HG03097 (cell line): ENCODE results near the gene CD300LF.

Experiments used
- ATAC-seq: cut with Tn5 transposase; IDR thresholded peaks from one replicate; pipeline ENCODE4 v1.9.1; 2021; ENCODE audit not compliant: unreplicated experiment, low FRiP score

Gene CD300LF

DNA sequence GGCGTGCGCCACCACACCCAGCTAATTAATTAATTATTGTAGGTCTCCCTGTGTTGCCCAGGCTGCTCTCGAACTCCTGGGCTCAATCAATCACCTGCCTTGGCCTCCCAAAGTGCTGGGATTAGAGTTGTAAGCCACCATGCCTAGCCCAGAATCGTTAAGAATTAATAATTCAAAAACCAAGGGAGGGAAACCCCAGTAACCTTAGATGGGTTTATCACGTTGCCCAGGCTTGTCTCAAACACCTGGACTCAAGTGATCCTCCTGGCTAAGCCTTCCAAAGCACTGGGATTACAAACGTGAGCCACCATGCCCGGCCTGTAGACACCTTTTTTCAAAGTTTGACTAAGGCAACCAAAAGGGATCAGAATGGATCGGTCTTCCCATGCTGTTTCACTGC, 21.6 kb downstream of the CD300LF start:
- ATAC-seq: no peak

- ATAC-seq: no peak
Observed at GRCh38 chr17:74690409-74690825, 22.3 kb downstream of the CD300LF start.

DNA sequence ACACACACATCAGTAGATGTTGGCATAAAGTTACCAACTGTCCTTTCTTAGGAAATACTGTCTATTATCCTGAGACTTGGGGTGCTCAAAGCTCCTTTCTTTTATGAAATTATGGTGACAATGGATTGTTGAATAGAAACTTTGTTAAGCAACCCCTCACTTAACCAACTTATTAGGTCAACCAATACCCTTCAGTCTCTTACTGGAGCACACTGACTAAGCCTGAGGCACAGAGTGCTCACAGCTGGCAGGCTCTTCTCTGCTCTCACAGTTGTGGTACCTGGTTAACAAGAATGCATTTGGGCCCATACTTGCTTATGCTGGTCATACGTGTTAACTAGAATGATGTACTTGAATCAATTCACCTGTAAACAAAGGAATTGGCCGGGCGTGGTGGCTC, 24.8 kb downstream of the CD300LF start:
- ATAC-seq: no peak

- no peak for ATAC-seq
Observed at GRCh38 chr17:74686761-74687160, 26.0 kb downstream of the CD300LF start.

GRCh38 chr17:74682471-74683190, 30.1 kb downstream of the CD300LF start:
- no peak for ATAC-seq

GRCh38 chr17:74682028-74682427, 30.7 kb downstream of the CD300LF start:
- ATAC-seq: no peak

- no peak for ATAC-seq
Observed at GRCh38 chr17:74680941-74681340, 31.8 kb downstream of the CD300LF start.

- no peak for ATAC-seq
Observed at GRCh38 chr17:74680213-74680612, 32.5 kb downstream of the CD300LF start.

GRCh38 chr17:74679374-74679773, 33.3 kb downstream of the CD300LF start:
- no peak for ATAC-seq

DNA sequence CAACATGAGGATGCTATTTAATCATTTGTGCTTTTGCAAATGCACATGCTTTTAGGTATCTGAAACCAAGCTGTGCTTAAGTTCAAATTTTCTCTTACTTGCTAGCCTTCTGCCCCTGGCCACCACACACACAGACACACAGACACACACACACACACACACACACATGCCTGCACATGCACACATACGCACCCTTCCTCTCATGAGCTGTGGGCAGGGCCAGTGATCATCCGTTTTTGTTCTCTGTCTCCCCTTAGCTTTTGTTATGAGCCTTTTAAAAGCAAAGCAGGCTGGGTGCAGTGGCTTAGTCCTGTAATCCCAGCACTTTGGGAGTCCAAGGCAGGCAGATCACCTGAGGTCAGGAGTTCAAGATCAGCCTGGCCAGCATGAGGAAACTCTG, 34.2 kb downstream of the CD300LF start:
- ATAC-seq: no peak

DNA sequence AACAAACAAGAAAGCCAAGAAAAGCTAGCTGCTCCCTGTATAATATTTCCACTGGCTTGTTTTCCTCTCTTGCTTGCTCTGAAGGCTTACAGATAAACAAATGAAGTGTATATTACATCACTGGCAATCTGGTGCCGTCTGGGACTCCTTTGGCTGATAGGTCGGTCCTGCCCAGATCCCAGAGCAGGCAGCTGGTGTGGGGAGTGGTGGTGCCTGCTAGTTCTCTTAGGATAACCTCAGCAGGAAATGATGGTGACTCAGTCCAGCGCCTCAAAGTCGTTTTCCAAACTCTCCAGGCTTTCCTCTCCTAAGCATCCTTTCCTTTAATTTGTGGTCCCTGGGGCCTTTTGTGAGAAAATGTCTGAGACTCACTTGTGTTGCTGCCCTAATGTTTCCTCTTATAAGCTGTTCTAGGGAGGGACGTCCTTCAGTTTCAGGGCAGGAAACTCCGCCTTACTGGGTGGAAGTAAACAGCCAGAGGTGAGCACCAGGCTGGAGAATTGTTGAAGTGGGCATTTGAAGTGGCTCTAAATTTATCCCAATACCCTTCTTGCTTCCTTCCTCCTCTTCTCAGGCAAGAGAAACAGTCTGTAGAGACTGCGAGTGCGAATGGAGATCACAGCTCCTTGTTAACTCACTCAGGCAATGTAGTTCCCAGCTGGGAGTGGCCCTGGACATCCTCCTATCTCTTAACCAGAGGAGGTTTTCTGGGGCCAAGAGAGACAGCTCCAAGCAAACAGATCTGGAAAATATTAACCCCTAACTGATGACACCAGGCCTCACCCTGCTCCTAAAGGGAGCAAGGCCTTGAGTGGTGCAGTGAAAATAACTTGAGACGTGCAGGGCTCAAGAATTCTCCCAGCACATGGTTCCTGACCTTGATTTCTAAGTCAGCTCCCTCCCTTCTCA, 34.9 kb downstream of the CD300LF start:
- no peak for ATAC-seq

GRCh38 chr17:74671031-74671771, 41.5 kb downstream of the CD300LF start:
- ATAC-seq: no peak

GRCh38 chr17:74670329-74670728, 42.4 kb downstream of the CD300LF start:
- no peak for ATAC-seq

GRCh38 chr17:74663561-74663960, 49.2 kb downstream of the CD300LF start:
- ATAC-seq: no peak

- ATAC-seq: no peak
Observed at GRCh38 chr17:74659889-74660288, 52.8 kb downstream of the CD300LF start.

DNA sequence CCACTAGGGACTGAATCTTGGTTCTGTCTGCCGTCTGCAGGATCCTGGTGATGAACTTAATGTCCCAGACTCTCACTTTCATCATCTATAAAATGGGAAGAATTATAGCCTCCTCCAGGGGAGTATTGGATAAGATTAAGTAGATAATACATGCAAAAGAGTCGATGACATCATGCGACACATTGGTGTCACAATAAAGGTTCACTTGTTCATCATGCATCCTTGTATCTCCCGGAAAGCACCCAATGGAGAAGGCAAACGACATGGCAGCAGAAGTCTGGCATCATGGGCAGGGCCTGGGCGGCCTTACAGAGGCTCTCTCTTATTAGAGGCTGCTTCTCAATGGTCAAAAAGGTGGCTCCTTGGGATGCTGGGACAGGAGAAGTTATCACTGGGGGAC, 54.1 kb downstream of the CD300LF start:
- no peak for ATAC-seq

DNA sequence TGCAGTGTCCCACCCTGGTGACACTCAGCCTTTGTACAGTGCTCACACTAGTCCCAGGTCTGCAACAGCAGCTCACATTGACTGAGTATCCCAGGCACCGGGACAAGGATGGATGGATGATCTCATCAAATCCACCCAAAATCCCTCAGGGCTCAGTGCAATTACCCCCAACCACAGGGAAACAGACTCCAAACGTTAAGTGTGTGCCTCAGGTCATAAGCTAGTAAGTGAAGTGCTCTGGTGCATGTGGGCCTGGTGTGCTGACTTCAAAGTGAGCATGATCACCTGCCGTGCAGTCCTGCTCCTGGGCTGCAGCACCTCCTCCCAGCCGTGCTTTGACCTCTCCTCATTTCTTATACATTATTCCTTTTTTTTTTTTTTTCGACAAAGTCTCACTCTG, 58.0 kb downstream of the CD300LF start:
- no peak for ATAC-seq

GRCh38 chr17:74652020-74652419, 60.7 kb downstream of the CD300LF start:
- ATAC-seq: no peak

DNA sequence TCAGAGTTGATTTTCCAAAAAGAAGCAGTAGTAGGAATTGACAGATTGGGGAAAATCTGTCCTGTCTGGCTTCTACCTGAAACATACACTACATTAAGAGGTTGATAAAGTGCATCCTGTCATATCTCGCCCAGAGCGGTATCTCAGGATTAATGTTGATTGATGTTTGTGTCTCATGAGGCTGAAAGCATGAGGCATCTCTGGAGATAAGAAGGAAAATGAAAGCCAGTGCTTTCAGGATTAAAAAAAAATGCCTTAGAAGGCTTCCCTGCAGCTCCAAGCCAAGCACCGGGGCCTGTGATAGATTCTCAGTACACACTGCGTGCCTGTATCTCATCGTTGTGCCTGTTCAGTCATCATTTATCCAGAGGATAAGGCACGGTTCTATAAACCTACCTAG, 62.8 kb downstream of the CD300LF start:
- ATAC-seq: no peak

DNA sequence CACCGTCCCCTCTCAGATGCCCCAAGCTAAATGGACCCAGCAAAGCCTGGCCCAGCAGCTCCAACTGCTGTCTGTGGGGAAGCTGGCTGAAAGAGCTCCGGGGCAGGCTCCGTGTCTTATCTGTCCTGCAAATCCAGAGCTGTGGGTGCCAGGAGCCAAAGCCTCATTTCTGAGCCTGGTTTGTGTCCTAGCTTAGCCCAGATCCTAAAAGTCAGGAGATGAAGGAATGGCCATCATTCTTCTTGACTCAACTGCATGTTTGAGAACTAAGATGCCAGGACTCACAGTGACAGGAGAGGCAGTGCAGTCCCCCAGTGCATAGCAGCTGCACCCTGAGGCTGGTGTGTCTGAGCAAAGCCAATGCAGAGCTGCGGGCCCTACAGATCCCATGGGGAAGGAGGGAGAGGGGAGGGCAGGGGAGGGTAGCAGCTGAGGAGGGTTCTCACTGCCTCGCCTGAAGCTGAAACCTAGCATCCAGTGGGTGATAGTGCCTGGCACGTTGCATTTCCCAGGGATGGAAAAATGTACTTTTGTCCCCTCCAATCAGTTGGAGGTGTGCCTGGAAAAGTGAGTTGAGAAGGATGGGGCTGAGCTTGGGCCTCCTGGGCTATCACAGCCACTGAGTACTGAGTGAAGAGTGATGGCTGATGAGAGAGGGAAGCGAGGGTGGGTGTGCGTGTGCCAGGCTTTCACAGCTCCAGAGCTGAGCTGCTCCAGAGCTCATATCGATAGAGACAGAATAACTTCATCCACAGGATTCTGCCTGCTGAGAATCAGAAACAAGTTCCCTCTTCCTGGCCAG, 64.7 kb downstream of the CD300LF start:
- ATAC-seq: no peak
